Middle frontal gyrus (tissue), 1 donor: ENCODE data around the gene KCNC2.

Source experiments
- DNase-seq: peaks from one replicate; pipeline ENCODE4 v3.0.0-alpha.2; 2015; ENCODE audit warnings: low spot score; ENCODE audit errors: extremely low spot score

The KCNC2 gene

DNA sequence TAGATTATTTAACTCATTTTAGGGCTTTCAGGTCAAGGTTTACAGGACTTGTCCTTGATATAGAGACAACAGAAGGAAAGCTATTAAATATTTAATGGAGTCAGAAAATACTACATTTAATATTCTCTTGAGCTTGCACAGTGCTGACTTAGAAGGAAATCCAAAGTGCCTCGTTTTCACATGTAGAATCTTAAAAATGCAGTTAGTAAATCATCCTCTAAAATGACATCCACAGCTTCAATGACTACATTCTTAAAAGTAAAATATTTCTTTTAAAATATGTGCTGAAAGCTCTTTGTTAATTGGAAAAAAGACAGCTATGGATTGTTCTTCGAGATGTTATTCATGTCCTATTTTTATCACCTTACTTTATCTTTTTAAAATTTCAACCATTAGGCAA is 146.9 kb downstream of the KCNC2 start:
- DNase-seq: no peak

- DNase-seq: no peak
Observed at GRCh38 chr12:75058228-75058627, 151.4 kb downstream of the KCNC2 start.

- no peak for DNase-seq
Observed at GRCh38 chr12:75048767-75049166, 160.9 kb downstream of the KCNC2 start.

DNA sequence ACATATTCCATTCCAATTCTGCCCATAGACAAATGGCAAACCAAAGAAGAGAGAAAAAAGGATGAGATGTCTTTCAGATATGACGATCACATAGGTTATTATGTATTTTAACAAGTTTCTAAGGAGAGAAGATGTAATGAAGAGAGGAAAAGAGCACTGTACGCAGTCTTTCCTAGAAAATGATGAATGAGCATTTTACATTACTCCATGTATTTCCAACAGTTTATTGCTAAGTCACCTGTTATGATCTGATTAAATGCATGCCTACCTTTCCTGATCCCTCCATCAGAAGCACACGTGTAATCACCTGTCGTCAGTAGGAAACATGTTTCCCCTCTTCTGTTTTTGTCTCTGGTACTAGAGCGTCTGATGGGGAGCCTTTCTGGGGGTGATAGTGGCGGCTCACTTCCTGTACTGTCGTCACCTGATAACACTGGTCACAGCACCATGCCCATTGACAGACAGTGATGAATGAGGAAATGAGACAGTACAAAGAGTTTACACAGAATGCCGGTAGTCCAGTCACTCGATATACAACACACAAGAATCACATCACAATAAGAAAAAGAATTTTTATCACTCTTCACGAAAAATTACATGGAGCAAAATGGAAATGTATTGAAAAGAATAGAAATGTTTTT is 161.6 kb downstream of the KCNC2 start:
- DNase-seq: no peak

GRCh38 chr12:75042125-75042524 is 167.5 kb downstream of the KCNC2 start:
- DNase-seq: no peak

- no peak for DNase-seq
Observed at GRCh38 chr12:75041472-75041871, 168.2 kb downstream of the KCNC2 start.

- no peak for DNase-seq
Observed at GRCh38 chr12:75020068-75020557, 189.5 kb downstream of the KCNC2 start.

- DNase-seq: no peak
Observed at GRCh38 chr12:75011120-75011519, 198.5 kb downstream of the KCNC2 start.

DNA sequence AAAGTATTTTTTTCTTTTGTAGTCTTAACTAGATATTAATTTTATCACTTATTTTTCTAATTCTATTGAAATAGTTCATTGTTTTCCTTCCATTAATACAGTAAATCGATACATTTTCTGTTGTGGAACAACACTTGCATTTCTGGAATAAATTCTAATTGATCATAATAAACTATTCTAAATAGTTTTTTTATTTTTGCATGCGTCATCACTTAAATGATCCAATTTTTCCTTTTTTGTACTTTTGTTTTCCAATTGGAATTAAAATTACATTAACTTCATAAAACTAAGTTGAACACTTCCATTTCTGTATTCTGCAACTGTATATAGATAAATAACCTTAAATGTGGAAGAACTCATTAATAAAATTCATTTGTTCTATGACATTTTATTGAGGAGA is 202.5 kb downstream of the KCNC2 start:
- no peak for DNase-seq

DNA sequence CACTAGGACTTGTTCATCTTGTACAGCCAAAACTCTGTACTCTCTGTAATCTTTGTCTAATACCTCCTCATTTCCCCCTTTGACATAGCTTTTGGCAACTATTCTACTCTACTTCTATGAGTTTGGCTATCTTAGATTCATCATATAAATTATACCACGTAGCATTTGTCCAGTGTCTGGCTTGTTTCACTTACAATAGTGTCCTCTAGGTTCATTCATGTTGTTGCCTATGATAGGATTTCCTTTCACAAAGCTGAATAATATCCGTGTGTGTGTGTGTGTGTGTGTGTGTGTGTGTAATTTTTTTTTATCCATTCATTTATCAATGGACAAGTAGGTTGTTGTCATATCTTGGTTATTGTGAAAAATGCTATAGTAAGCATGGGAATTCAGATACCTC is 209.5 kb downstream of the KCNC2 start:
- DNase-seq: no peak

DNA sequence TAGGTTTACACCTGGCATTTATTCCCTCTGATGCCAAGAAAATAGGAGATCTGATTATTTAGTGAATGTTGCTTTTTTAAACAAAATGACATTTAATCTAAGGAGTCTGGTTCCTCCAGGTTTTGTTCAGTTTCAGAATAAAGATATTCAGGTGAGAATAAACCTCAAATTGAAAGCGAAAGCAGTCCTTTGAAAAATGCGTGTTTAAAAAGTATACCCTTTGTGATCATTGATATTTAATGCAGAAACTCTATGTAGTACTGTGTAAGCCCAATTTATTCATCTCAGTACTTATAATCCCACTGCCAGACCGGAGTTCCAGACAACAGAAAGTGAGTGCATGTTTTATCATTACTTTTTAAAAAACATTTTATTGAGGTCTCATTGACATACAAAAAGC is 210.2 kb downstream of the KCNC2 start:
- DNase-seq: no peak
